Inflammatory macrophage treated with lipopolysaccharide for 4 hours (primary cell): ENCODE measurements around the gene RASGRF2.

ENCODE experiments used
- DNase-seq: peaks from one replicate; pipeline ENCODE4 v3.0.0-alpha.2; 2020

Gene RASGRF2

GRCh38 chr5:81145329-81145935 is 185.3 kb downstream of the RASGRF2 start:
- DNase-seq: no peak

- no peak for DNase-seq
These were observed 185.9 kb downstream of the RASGRF2 start for GRCh38 chr5:81146031-81146430.

- DNase-seq: no peak
These were observed 187.1 kb downstream of the RASGRF2 start for GRCh38 chr5:81147011-81147885.

GRCh38 chr5:81147886-81148571 is 187.9 kb downstream of the RASGRF2 start:
- DNase-seq: no peak

- no peak for DNase-seq
These were observed 191.4 kb downstream of the RASGRF2 start for GRCh38 chr5:81151546-81151945.

GRCh38 chr5:81154725-81155124 is 194.6 kb downstream of the RASGRF2 start:
- no peak for DNase-seq

GRCh38 chr5:81156732-81157131 is 196.6 kb downstream of the RASGRF2 start:
- DNase-seq: no peak

- no peak for DNase-seq
These were observed 200.9 kb downstream of the RASGRF2 start for GRCh38 chr5:81161012-81161601.

GRCh38 chr5:81162501-81162900 is 202.3 kb downstream of the RASGRF2 start:
- no peak for DNase-seq

GRCh38 chr5:81163651-81164050 is 203.5 kb downstream of the RASGRF2 start:
- no peak for DNase-seq

GRCh38 chr5:81164476-81164875 is 204.3 kb downstream of the RASGRF2 start:
- no peak for DNase-seq

GRCh38 chr5:81164936-81165335 is 204.8 kb downstream of the RASGRF2 start:
- no peak for DNase-seq

- DNase-seq: peak; percentile 12
These were observed 205.4 kb downstream of the RASGRF2 start for GRCh38 chr5:81165493-81166119.

GRCh38 chr5:81166430-81166829 is 206.3 kb downstream of the RASGRF2 start:
- DNase-seq: no peak

- no peak for DNase-seq
These were observed 206.9 kb downstream of the RASGRF2 start for GRCh38 chr5:81167078-81167477.

- no peak for DNase-seq
These were observed 207.4 kb downstream of the RASGRF2 start for GRCh38 chr5:81167544-81167943.

GRCh38 chr5:81169924-81170323 is 209.8 kb downstream of the RASGRF2 start:
- no peak for DNase-seq

- no peak for DNase-seq
These were observed 211.6 kb downstream of the RASGRF2 start for GRCh38 chr5:81171769-81172168.

GRCh38 chr5:81172710-81173109 is 212.5 kb downstream of the RASGRF2 start:
- DNase-seq: no peak

GRCh38 chr5:81177061-81177460 is 216.9 kb downstream of the RASGRF2 start:
- DNase-seq: no peak

- DNase-seq: no peak
These were observed 219.8 kb downstream of the RASGRF2 start for GRCh38 chr5:81179959-81180358.

- DNase-seq: no peak
These were observed 220.8 kb downstream of the RASGRF2 start for GRCh38 chr5:81180780-81181460.
